Tibial artery (tissue), 4 donors: ENCODE measurements around the gene GSK3B.

Experiments used
- DNase-seq, 2 donors: peaks; one replicate each; pipeline ENCODE4 v3.0.0-alpha.2; 2019
- H3K27ac ChIP-seq, 2 donors: fragments of 200-600 bp; sonication (generic) in 1 of 2; 1 replicate in 1 of 2; 2 replicates in 1 of 2; pipeline ENCODE4 v1.5.1; 2018 to 2019; ENCODE audit warnings: mild to moderate bottlenecking in 1 of 2
- H3K27me3 ChIP-seq, 2 donors: fragments of 200-600 bp; sonication (generic) in 1 of 2; one replicate each; pipeline versions ENCODE4 v1.5.1 to v1.6.0; 2016 to 2019
- H3K36me3 ChIP-seq, 3 donors: fragments of 200-600 bp; sonication (generic) in 2 of 3; one replicate each; pipeline ENCODE4 v1.5.1; 2016 to 2019; ENCODE audit warnings: mild to moderate bottlenecking in 2 of 3
- H3K4me1 ChIP-seq, 4 donors: fragments of 200-600 bp; sonication (generic) in 2 of 4; 1 replicate in 3 of 4; 2 replicates in 1 of 4; pipeline ENCODE4 v1.5.1; 2016 to 2019
- H3K4me3 ChIP-seq, 2 donors: fragments of 200-600 bp; sonication (generic) in 1 of 2; 1 replicate in 1 of 2; 2 replicates in 1 of 2; pipeline ENCODE4 v1.5.1; 2018 to 2019; ENCODE audit warnings: mild to moderate bottlenecking in 2 of 2
- H3K9me3 ChIP-seq, 3 donors: fragments of 200-600 bp; sonication (generic) in 1 of 3; one replicate each; pipeline ENCODE4 v1.5.1; 2016 to 2019
- CTCF ChIP-seq, 2 experiments: fragments of 200-600 bp in 1 of 2; fragments of 450-650 bp in 1 of 2; IDR thresholded peaks; one replicate each; pipeline ENCODE4 v1.5.1; 2017 to 2019; ENCODE audit warnings: antibody characterized with exemption in 2 of 2, mild to moderate bottlenecking in 1 of 2, moderate library complexity in 1 of 2
- intact Hi-C: fragments of 100-400 bp; cut with DNase I; formaldehyde crosslinking; loops from one replicate; pipeline ENCODE4 v1.15.0; 2023; ENCODE audit warnings: low total_unique reads

The GSK3B gene

GRCh38 chr3:119885746-119886530, 208.3 kb downstream of the GSK3B start:
- H3K4me3 ChIP-seq = no peak overlapping the region
- intact Hi-C loops = no loop called here
- no peaks in the 10 kb centered on the region for H3K4me1 ChIP-seq
- H3K27ac ChIP-seq = no peak overlapping the region
- H3K36me3 ChIP-seq = peaks cover 6 to 12% (median 8%) of the 10 kb centered on the region in 3 donors
- H3K9me3 ChIP-seq = no peaks in the 10 kb centered on the region
- DNase-seq = no peak
- no peaks in the 10 kb centered on the region for H3K27me3 ChIP-seq
- TF ChIP-seq CTCF (IDR thresholded peaks at IDR 0.05) = no peak

GRCh38 chr3:119884161-119884557, 210.1 kb downstream of the GSK3B start:
- no peak for TF ChIP-seq CTCF (IDR thresholded peaks at IDR 0.05)
- peaks cover 6 to 17% (median 12%) of the 10 kb centered on the region in 3 donors for H3K36me3 ChIP-seq
- intact Hi-C loops = no loop called here

DNA sequence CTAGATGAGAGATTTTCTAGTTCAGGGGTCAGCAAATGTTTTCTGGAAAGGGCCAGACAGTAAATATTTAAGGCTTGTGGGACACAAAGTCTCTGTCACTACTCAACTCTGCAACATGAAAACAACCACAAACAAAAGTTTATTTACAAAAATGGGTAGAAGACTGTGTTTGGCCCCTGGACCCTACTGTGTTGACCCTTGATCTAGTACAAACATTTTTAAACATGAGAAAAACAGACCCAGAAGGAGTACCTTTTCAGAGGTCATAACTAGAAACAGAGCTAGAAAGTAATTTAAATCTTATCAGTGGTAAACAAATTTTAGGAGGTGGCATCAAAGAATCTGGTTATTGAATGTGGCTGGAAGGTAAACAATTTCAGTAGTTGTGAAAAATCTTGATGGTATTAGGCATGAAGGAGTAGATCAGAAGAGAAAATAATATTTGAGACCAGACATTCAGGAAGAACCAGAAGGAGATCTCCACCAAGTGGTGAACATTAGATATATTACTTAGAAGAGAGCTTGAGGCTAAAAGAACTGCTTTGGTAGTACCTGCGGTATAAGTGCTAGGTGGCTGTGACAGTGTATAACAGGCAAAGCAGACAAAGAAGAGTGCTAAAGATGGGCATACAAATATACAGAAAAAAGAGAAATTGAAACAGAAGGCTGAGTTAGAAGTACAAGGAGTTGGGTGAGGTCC, 210.6 kb downstream of the GSK3B start:
- no peaks in the 10 kb centered on the region for H3K4me1 ChIP-seq
- H3K36me3 ChIP-seq = peaks cover 6 to 17% (median 6%) of the 10 kb centered on the region in 3 donors
- no peaks in the 10 kb centered on the region for H3K9me3 ChIP-seq
- no peak for DNase-seq
- intact Hi-C loops = no loop called here
- no peak overlapping the region for H3K27ac ChIP-seq
- TF ChIP-seq CTCF (IDR thresholded peaks at IDR 0.05) = no peak
- H3K27me3 ChIP-seq = no peaks in the 10 kb centered on the region
- no peak overlapping the region for H3K4me3 ChIP-seq

More at GRCh38 chr3:119884161-119884557, 210.1 kb downstream of the GSK3B start:
- no peak overlapping the region for H3K27ac ChIP-seq
- H3K4me1 ChIP-seq = no peaks in the 10 kb centered on the region
- no peak overlapping the region for H3K4me3 ChIP-seq
- DNase-seq = no peak
- no peaks in the 10 kb centered on the region for H3K27me3 ChIP-seq
- no peaks in the 10 kb centered on the region for H3K9me3 ChIP-seq

DNA sequence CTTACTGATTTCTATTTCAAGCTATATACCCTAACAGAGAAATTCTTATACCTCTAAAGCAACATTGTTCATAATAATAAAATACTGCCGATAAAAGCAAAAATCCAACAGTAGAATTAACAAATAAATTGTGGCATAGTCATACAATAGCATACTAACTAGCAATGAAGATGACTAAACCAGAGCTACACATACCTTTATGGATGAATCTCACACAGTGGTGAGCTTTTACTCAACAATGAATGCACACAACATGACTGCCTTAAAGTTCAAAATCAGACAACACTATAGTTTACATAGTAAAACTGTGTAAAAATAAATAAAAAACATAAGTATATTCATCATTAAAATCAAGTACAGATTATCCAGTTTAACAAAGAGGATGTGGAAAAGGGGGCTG, 213.3 kb downstream of the GSK3B start:
- Histone ChIP-seq H3K27me3 (no peaks in the 10 kb centered on the region), H3K4me3 (no peak overlapping the region), H3K27ac (no peak overlapping the region), H3K4me1 (no peaks in the 10 kb centered on the region), H3K36me3 (peaks cover 4 to 17% (median 6%) of the 10 kb centered on the region in 3 donors), H3K9me3 (no peaks in the 10 kb centered on the region)
- intact Hi-C loops = no loop called here
- no peak for DNase-seq
- no peak for TF ChIP-seq CTCF (IDR thresholded peaks at IDR 0.05)

- Histone ChIP-seq H3K4me3 (no peak overlapping the region), H3K4me1 (no peaks in the 10 kb centered on the region), H3K27ac (no peak overlapping the region), H3K27me3 (no peaks in the 10 kb centered on the region), H3K36me3 (peaks cover 0 to 5% (median 0%) of the 10 kb centered on the region in 3 donors), H3K9me3 (no peaks in the 10 kb centered on the region)
- DNase-seq = no peak
- intact Hi-C loops = no loop called here
- TF ChIP-seq CTCF (IDR thresholded peaks at IDR 0.05) = no peak
Measured at GRCh38 chr3:119873646-119874045, 220.6 kb downstream of the GSK3B start.
